GM10847 (cell line): Measurements from ENCODE around the gene ANXA7.

ENCODE experiments used
- POLR2A ChIP-seq: IDR thresholded peaks from 2 replicates; pipeline ENCODE4 v1.6.1; 2011; ENCODE audit not compliant: insufficient read length; ENCODE audit errors: extremely low read depth

ANXA7 gene

DNA sequence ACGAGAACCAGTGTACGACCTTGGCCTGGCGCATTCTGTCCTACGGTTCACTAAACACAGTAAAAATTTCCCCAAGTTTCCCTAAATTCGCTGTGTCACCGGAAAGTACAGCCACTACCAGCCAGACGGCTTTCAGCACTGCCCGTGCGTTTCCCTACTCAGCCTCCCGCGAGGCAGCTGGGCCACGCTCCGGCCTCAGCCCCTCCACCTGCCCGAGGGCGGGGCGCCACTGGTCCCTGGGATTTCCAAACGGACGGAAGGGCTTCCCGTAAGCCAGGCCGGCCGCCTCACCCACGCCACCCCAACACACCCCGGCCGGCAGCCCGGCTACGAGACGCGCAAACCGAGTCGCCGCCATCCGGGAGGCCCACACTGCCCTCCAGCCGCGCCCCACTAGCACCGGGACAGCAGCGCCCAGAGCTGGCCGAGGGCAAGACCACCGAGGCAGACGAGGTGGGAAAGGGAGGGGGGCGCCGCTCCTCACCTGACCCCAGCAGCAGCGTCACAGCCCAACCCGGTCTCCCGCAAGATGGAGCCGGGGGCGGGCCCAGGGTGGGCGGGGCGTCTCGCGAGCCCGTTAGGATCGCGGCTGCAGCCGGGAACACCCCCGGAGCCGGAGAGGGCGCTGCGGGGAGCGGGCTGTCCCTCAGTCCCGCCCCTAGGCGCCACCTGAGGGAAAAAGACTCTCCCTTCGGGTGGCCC lies at the start of gene ANXA7:
Gene ANXA7, minus strand, starts transcription at position 531 of the 702 bp plus-strand sequence. CDS start 13,202 bp downstream, outside the sequence.
- TF ChIP-seq POLR2A = peak; percentile 83

DNA sequence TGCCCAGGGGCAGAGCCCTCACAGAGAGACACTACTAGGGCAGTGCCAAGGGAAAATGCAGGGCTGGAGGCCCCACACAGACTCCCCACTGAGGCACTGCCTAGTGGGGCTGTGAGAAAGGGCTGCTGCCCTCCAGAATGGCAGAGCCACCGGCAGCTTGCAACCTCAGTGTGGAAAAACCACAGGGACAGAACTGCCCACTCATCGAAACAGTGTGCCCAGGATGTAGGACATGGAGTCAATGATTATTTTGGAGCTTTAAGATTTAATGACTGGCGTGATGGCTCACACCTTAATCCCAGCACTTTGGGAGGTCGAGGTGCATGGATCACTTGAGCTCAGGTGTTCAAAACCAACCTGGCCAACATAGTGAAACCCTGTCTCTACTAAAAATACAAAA lies 47.0 kb upstream of the ANXA7 start:
- TF ChIP-seq POLR2A = no peak

DNA sequence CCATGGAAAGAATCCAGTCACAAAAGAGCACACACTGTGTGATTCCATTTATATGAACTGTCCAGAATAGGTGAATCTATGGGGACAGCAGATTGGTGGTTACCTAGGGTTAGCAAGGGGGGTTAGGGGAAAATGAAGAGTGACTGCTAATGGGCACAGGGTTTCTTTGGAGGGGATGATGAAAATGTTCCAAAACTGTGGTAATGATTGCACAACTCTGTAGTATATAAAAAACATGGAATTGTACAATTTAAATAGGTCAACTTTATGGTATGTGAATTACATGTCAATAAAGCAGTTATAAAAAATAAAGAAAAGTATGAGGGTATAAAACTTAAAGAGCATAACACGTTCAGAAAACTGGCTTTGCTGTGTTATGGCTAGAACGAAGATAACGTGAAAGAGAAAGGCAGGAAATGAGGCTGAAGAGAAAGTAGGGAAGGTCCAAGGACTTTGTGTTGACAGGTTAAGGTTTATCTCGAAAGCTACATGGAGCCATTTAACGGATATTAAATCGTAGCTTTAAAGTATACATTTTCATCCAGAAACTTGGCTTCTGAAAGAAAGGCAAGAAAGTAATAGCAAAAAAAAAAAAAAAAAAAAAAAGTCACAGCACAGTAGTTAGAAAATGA lies 45.9 kb upstream of the ANXA7 start:
- no peak for TF ChIP-seq POLR2A

DNA sequence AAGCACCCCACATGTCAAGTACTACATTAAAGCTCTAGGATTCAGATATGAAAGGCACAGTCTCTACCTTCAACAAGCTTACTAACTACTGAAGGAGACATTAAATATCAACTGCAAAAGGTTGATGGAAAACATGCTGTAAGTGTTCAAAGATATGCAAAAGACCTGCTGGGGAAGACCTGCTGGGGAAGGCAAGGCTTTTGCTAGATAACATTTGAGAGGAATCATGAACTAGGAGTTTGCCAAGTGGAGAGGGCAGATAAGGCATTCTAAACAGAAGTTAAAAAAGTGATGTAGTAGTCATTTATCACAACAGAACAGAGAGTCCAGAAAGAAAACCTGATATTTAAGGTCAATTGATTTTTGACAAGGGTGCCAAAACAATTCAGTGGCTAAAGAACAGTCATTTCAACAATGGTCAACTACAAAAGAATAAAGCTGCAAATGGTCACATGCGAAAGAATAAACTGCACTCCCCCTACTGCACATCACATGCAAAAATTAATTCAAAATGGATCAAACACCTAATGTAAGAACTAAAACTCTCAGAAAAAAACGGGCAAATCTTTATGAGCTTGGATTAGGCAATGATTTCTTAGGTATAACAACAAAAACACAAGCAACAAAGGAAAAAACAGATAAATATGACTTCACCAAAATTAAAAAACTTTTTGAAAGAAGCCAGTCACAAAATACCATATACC lies 42.5 kb upstream of the ANXA7 start:
- no peak for TF ChIP-seq POLR2A

DNA sequence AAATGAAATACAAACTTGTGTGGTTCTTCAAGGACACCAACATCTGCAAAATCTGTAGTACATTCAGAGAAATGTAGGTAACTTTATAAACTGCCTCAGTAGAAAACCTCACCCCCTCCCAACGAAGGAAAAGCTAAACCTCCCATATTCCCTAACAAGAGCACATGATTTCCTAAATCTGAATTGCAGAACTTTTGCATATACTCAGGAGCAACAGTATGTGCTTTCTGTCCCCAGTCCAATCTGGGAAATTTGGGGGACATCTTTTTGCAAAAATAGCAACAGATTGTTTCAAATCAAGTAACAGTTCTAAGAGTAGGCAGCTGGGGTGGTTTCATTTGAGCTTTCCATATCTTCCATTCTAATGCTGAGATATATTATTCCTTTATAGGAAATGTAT lies 35.3 kb upstream of the ANXA7 start:
- TF ChIP-seq POLR2A = no peak

DNA sequence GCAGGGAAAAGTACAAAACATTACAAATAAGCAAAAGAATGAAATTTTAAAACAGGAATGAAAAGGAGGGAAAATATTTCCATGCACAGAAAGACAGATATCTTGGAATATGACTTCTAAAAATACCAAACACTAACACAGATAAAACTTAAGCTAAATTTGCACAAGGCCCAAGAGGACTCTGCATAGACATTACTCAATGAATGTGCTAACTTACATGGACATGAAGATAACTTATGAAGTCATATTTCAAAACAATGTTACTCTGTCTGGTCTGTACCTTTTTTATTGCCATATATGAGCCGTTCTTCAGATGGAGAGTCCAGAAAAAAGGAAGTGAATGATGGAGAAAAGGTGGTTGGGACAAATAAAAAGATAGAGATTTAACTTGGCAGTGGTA lies 34.5 kb upstream of the ANXA7 start:
- TF ChIP-seq POLR2A = no peak

DNA sequence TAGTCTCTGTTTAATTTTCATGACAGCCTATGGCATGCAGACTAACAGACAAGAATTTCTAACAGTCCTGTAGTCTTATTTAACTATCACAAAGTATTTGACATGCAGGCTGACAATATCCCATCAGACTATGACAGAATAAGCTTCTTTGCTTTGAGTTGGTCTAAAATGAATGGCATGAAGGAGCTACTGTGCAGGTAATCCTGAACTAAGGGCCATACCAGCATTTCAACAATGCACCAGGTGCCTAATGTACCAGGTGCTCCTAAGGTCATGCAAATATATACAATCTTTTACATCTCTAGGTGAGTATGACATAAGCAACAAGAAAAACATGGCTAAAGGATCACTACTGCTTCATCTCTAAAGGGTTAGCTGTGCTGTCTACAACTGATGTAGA lies 33.1 kb upstream of the ANXA7 start:
- TF ChIP-seq POLR2A = no peak

DNA sequence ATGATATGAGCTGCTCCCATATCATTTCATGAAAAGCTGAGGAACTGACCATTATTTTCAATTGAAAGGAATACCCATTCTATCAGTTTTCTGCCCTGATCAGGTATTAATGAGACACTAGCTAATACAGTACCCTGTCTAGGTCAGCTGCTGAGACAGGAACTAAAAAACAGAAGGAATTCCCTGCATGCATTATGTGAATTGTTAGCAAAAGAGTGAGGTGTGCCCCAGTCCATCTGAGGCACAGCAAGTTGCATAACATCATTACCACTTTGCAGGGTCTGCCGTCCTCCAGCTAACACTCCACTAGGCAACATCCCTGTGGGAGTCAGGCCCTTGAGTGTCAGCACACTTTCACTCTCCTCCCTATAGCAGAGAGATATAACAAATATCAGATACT lies 30.6 kb upstream of the ANXA7 start:
- TF ChIP-seq POLR2A = no peak

DNA sequence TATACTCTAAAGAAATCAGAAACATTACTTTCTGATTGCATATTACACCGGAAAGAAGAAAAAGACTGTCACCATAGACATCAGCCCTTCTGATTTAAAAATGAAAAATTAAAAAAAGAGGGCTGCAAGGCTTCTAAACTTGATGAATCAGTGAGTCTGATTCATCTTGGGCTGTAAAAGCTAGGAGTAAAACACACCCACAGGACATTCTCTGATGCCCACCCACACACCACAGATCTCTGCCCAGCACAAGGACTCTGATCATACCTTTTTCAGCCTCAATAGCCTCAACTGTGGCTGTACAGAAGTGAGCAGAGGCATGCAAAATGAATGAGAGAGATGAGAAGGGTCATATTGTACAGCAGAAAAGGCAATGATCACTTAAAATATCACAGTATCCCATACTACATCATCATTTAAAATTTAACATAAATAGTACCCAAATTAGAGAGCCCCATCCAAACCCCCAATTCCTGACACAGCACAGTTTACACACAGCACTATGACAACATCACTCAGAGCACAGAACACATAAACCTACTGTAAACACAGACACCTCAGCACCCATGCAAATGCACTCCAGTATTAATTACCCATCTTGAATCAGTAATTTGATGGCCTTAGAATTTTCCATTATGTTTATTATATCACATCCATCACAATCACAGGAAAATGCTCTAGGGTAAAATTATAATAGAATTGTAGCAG lies 25.9 kb upstream of the ANXA7 start:
- TF ChIP-seq POLR2A = no peak

DNA sequence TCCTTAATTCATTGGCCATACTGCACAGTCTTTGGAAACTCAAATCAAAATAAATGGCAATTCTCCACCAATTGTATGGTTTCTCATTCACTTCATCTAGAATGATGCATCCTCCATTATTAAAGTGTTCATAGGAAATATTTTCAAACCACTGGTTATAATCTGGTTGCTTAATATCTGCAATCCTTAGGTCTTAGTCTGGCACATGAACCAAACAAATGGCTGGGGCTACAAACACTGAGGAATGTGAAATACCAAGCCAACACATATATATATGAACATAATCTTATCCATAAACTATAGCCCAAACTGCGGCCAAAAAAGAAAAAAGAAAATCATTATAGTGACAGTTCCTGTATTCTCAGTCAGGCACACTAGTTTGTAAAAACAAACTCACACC lies 25.2 kb upstream of the ANXA7 start:
- TF ChIP-seq POLR2A = no peak

DNA sequence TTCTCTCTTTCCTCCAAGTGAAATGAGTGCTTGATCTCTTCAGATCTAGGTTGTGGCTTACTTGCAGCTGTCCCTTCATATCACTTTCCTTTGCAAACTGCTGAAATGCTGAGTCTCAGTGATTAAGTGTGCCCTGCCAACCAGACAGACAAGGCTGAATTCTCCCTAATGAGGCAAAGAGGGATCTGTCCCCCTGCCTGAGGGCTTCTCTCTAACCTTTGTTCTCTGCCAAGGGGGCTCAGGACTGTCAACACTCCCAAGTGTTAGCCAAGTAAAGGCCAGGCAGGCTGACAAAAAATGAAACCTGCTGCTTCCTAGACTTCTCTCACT lies 19.6 kb upstream of the ANXA7 start, which contains the start of gene MSS51:
Gene MSS51, minus strand, starts transcription at position 24 of the 330 bp plus-strand sequence. CDS start 5,277 bp downstream, outside the sequence.
- TF ChIP-seq POLR2A = no peak

DNA sequence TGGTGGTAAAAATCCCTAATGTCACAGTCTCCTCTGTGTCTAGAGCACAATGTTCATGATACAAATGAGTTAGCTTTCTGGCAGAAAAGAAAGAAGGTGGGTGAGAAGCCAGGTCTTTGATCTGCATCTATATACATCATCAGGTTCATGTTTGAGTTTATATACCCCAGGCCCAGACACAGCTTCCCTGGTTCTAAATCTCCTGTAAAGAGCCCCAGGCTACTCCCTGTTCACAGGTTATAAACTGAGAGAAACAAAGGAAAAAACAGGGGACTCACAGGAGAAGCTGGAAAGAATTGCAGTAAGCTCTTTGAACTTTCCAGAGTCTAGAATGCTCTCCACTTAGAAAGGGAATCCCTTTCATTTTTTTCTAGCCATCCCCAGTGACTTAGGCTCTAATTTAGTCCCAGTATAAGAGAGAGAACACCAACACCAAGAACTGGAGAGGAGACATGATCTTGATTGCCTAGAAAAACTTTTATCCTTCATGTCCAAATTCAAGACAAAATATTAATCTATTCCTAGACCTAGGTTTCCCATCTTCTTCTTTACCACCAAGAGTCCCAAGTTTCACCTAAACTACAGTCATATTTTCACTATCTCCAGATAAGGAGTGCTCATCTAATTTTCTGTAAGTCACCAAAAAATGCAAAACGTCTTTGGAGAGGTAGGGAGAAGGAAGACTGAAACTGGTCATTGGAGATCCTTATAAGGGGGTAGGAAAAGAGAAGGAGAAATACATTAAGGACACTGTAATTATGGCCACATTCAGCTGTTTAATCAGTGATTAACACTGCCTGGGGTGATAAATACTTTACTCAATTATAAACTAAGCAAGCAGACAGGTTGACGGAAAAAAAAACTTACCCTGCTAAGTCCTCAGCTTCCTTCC lies 19.0 kb upstream of the ANXA7 start:
- no peak for TF ChIP-seq POLR2A

DNA sequence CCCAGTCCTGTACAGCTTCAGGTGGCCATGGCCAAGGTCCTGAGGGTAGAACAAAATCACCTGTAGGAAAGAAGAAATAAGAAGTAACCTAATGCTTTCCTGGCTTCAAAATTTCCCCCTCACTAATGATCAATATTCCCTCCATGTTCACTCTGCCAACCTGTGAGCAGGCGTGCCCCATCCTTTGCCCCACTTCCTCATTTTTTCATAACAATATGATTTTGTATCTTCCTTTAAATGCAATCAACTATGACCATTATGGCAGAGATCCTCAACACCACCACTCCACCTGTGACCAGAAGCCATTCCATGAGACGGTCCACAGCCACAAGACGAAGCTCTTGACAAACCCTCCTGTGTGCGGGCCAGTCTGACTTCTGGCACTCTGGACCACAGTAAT lies 12.5 kb upstream of the ANXA7 start:
- no peak for TF ChIP-seq POLR2A

DNA sequence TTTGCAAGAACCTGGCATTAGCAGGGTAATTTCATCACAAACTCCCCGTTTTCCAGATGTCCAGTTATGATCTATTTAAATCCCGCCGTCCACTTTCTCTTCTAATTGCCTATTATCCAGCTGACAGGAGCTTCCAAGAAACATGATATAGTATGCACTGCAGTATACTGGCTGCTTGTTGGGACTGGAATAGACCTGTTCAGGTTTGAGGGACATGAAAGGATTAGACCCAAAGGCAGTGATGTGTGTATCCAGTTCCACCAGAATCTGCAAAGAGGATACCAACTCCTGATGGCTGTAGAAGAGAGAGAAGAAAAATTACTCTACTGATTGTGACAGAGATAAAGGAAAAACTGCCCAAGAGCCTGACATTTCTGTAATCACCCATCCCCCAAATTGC lies 10.6 kb upstream of the ANXA7 start:
- no peak for TF ChIP-seq POLR2A

DNA sequence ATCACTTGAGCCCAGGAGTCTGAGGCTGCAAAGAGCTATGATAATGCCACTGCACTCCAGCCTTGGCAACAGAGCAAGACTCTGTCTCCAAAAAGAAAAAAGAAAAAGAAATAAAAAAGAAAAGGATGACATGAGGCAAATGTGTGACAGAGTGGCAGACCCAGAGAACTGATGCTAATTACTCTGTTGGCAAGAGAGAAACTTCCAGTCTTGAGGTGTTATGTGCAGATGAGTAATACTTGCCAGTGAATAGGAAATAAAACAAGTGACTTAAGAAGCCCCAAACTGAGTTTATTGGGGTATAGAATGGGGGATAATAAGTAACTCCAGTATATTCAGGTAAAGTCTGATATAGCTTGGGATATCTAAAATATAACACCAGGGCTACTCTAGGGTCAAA lies 9.5 kb upstream of the ANXA7 start:
- no peak for TF ChIP-seq POLR2A
